ENCODE data around the gene TLX1.

TLX1 gene

GRCh38 chr10:101161494-101162299, 30.6 kb downstream of the TLX1 start:
- CTCF ChIA-PET, result interaction anchor here (0.5 to 2.4 kb wide), 27 partner anchors 8 to 1426 kb away, joined by 3 to 27 read pairs (median 3); partner anchors contain the start of gene LBX1
- Histone ChIP-seq H3K4me1 (ENCODE audit: control insufficient read depth, insufficient read depth, low read length) (peaks cover 6% of the 10 kb centered on the region; the same call in 1 of the 2 replicates), H3K4me3 (ENCODE audit: low read depth, low read length) (peak overlapping the region; percentile 21), H3K27ac (ENCODE audit: extremely low read depth, low read depth, low read length) (no peak overlapping the region), H3K36me3 (ENCODE audit: control insufficient read depth in 2 of 2, insufficient read depth in 1 of 2, low read length in 2 of 2) (no peaks in the 10 kb centered on the region), H3K9me3 (ENCODE audit: control insufficient read depth, insufficient read depth, low read depth, low read length) (no peaks in the 10 kb centered on the region)
- POLR2A ChIA-PET, result interaction anchor here (0.9 to 1.6 kb wide), 3 partner anchors 13 to 52 kb away, joined by 3 to 4 read pairs (median 4); no protein-coding TSS in a partner anchor
- TF ChIP-seq ZNF248 (tag by site-specific recombination; IDR thresholded peaks at IDR 0.05), result no peak
- TF ChIP-seq ZBTB26 (tag by site-specific recombination; optimal IDR thresholded peaks at IDR 0.05), result no peak
- no peak for TF ChIP-seq ZNF513 (tag by site-specific recombination; IDR thresholded peaks at IDR 0.05)
- TF ChIP-seq ZNF76 (tag by site-specific recombination; IDR thresholded peaks at IDR 0.05; ENCODE audit: borderline replicate concordance, low read depth), result no peak; the same call in 1 of the 2 replicates
- TF ChIP-seq ZNF391 (tag by site-specific recombination; IDR thresholded peaks at IDR 0.05; ENCODE audit: borderline replicate concordance, low read depth), result 0 out of 2 replicates have a peak, but pooled peaks have one; percentile 20
- peak; percentile 45; the same call in 1 of the 2 replicates for TF ChIP-seq SP7 (tag by site-specific recombination; IDR thresholded peaks at IDR 0.05)
- TF ChIP-seq ZBTB21 (tag by site-specific recombination; IDR thresholded peaks at IDR 0.05), result no peak
- peak; percentile 60 for TF ChIP-seq SCRT2 (tag by site-specific recombination; IDR thresholded peaks at IDR 0.05)
- no peak for TF ChIP-seq PBX3 (CRISPR knock-in tag; IDR thresholded peaks at IDR 0.05)
- TF ChIP-seq ZNF654 (tag by site-specific recombination; IDR thresholded peaks at IDR 0.05; ENCODE audit: low read depth), result peak; percentile 100
- TF ChIP-seq ZNF2 (tag by site-specific recombination; IDR thresholded peaks at IDR 0.05), result peak; percentile 85
- no peak for TF ChIP-seq ZNF501 (tag by site-specific recombination; IDR thresholded peaks at IDR 0.05)
- TF ChIP-seq ZNF10 (tag by site-specific recombination; IDR thresholded peaks at IDR 0.05), result 0 out of 2 replicates have a peak, but pooled peaks have one; percentile 9
- no peak for TF ChIP-seq ZNF18 (tag by site-specific recombination; IDR thresholded peaks at IDR 0.05)
- no peak for TF ChIP-seq GLI4 (tag by site-specific recombination; IDR thresholded peaks at IDR 0.05)
- no peak for TF ChIP-seq ZNF558 (tag by site-specific recombination; IDR thresholded peaks at IDR 0.05)
- TF ChIP-seq ZXDB (tag by site-specific recombination; IDR thresholded peaks at IDR 0.05), result peak; percentile 40; the same call in 1 of the 2 replicates
- 0 out of 2 replicates have a peak, but pooled peaks have one; percentile 37 for TF ChIP-seq ZFP37 (tag by site-specific recombination; IDR thresholded peaks at IDR 0.05)
- no peak for TF ChIP-seq ZNF112 (tag by site-specific recombination; IDR thresholded peaks at IDR 0.05)
- TF ChIP-seq ZNF639 (tag by site-specific recombination; IDR thresholded peaks at IDR 0.05), result no peak
- TF ChIP-seq ZFP69B (tag by site-specific recombination; IDR thresholded peaks at IDR 0.05), result 0 out of 2 replicates have a peak, but pooled peaks have one; percentile 11
- 0 out of 2 replicates have a peak, but pooled peaks have one; percentile 23 for TF ChIP-seq ZBTB48 (tag by site-specific recombination; IDR thresholded peaks at IDR 0.05)
- TF ChIP-seq PRDM10 (tag by site-specific recombination; IDR thresholded peaks at IDR 0.05), result peak; percentile 47
- TF ChIP-seq ZNF548 (tag by site-specific recombination; IDR thresholded peaks at IDR 0.05), result no peak
